ENCODE measurements around the gene VIPR1.

VIPR1 gene

DNA sequence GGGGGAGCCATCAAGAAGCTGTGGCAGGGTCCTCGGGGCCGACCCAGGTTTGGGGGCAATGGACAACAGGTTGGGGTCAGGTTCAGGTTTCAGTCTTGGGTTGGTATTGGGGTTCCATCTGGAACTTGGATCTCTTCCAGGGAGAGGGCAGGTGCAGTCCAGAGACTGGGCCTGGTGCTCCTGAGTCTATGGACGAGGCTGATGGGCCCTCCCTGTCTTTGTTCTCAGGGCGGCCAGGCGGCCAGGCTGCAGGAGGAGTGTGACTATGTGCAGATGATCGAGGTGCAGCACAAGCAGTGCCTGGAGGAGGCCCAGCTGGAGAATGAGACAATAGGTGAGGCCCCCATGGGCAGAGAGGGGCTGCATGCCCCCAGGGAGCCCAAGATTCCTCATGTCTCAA is 11.1 kb downstream of the VIPR1 start:
- Histone ChIP-seq H3K9me3 (ENCODE audit: control insufficient read depth, insufficient read depth, low read depth, low read length) (no peaks in the 10 kb centered on the region), H3K27ac (ENCODE audit: extremely low read depth, low read depth, low read length) (no peak overlapping the region), H3K36me3 (ENCODE audit: control insufficient read depth in 2 of 2, insufficient read depth in 1 of 2, low read length in 2 of 2) (no peaks in the 10 kb centered on the region), H3K4me3 (ENCODE audit: low read depth, low read length) (no peak overlapping the region), H3K4me1 (ENCODE audit: control insufficient read depth, insufficient read depth, low read length) (no peaks in the 10 kb centered on the region)
- no peak for TF ChIP-seq ZNF292 (tag by site-specific recombination; IDR thresholded peaks at IDR 0.05; ENCODE audit: borderline replicate concordance, low read depth)
- no peak for TF ChIP-seq WT1 (tag by site-specific recombination; IDR thresholded peaks at IDR 0.05)
- TF ChIP-seq, protein P1, sequence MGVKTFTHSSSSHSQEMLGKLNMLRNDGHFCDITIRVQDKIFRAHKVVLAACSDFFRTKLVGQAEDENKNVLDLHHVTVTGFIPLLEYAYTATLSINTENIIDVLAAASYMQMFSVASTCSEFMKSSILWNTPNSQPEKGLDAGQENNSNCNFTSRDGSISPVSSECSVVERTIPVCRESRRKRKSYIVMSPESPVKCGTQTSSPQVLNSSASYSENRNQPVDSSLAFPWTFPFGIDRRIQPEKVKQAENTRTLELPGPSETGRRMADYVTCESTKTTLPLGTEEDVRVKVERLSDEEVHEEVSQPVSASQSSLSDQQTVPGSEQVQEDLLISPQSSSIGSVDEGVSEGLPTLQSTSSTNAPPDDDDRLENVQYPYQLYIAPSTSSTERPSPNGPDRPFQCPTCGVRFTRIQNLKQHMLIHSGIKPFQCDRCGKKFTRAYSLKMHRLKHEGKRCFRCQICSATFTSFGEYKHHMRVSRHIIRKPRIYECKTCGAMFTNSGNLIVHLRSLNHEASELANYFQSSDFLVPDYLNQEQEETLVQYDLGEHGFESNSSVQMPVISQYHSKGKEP (tag by site-specific recombination; IDR thresholded peaks at IDR 0.05) = no peak
- TF ChIP-seq EGR2 (tag by site-specific recombination; IDR thresholded peaks at IDR 0.05; ENCODE audit: low read depth) = no peak
- TF ChIP-seq ZBTB7A (tag by site-specific recombination; IDR thresholded peaks at IDR 0.05; ENCODE audit: low read depth) = no peak
- no peak for TF ChIP-seq ZNF707 (tag by site-specific recombination; IDR thresholded peaks at IDR 0.05)
- no peak for TF ChIP-seq ZNF514 (tag by site-specific recombination; IDR thresholded peaks at IDR 0.05)
- no peak for TF ChIP-seq ZFHX2 (tag by site-specific recombination; conservative IDR thresholded peaks at IDR 0.05)
- TF ChIP-seq, protein P2, sequence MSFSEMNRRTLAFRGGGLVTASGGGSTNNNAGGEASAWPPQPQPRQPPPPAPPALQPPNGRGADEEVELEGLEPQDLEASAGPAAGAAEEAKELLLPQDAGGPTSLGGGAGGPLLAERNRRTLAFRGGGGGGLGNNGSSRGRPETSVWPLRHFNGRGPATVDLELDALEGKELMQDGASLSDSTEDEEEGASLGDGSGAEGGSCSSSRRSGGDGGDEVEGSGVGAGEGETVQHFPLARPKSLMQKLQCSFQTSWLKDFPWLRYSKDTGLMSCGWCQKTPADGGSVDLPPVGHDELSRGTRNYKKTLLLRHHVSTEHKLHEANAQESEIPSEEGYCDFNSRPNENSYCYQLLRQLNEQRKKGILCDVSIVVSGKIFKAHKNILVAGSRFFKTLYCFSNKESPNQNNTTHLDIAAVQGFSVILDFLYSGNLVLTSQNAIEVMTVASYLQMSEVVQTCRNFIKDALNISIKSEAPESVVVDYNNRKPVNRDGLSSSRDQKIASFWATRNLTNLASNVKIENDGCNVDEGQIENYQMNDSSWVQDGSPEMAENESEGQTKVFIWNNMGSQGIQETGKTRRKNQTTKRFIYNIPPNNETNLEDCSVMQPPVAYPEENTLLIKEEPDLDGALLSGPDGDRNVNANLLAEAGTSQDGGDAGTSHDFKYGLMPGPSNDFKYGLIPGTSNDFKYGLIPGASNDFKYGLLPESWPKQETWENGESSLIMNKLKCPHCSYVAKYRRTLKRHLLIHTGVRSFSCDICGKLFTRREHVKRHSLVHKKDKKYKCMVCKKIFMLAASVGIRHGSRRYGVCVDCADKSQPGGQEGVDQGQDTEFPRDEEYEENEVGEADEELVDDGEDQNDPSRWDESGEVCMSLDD (tag by site-specific recombination; IDR thresholded peaks at IDR 0.05) = no peak
- TF ChIP-seq ZNF660 (tag by site-specific recombination; IDR thresholded peaks at IDR 0.05) = no peak
- no peak for TF ChIP-seq ZNF239 (tag by site-specific recombination; IDR thresholded peaks at IDR 0.05)
- no peak for TF ChIP-seq ZNF354C (tag by site-specific recombination; IDR thresholded peaks at IDR 0.05; ENCODE audit: borderline replicate concordance, low read depth)
- TF ChIP-seq, protein P3, sequence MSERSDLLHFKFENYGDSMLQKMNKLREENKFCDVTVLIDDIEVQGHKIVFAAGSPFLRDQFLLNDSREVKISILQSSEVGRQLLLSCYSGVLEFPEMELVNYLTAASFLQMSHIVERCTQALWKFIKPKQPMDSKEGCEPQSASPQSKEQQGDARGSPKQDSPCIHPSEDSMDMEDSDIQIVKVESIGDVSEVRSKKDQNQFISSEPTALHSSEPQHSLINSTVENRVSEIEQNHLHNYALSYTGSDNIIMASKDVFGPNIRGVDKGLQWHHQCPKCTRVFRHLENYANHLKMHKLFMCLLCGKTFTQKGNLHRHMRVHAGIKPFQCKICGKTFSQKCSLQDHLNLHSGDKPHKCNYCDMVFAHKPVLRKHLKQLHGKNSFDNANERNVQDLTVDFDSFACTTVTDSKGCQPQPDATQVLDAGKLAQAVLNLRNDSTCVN (tag by site-specific recombination; optimal IDR thresholded peaks at IDR 0.05) = no peak
- no peak for TF ChIP-seq ZNF214 (tag by site-specific recombination; IDR thresholded peaks at IDR 0.05; ENCODE audit: borderline replicate concordance)
- ChIA-PET CTCF (no interaction called here), POLR2A (no interaction called here)

DNA sequence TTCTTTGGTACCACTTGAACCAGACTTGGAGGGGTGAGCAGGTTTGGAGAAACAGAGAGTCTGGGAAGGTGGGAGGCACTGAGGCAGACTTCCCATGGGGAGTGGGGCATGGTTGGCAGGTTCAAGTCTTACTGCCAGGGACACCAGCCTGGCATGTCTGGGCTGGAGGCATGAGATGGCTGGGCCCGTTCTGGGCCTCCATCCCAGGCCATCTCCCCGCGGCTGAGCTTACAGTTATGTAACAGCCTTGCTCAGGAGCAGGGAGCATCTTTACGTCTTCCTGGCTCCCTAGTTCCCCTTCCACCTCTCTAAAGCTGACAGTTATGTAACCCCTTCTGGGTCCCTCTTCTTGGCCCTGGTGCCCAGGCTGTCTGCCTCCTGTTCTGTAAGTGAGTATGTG is 12.4 kb downstream of the VIPR1 start:
- H3K4me3 ChIP-seq (ENCODE audit: low read depth, low read length) = no peak overlapping the region
- POLR2A ChIA-PET = no interaction called here
- H3K36me3 ChIP-seq (ENCODE audit: control insufficient read depth in 2 of 2, insufficient read depth in 1 of 2, low read length in 2 of 2) = no peaks in the 10 kb centered on the region
- TF ChIP-seq ZNF658 (tag by site-specific recombination; IDR thresholded peaks at IDR 0.05) = no peak
- TF ChIP-seq SP3 (tag by site-specific recombination; IDR thresholded peaks at IDR 0.05) = no peak
- no peak for TF ChIP-seq ZNF549 (tag by site-specific recombination; IDR thresholded peaks at IDR 0.05)
- no peak for TF ChIP-seq ZNF394 (tag by site-specific recombination; IDR thresholded peaks at IDR 0.05; ENCODE audit: borderline replicate concordance)
- no peak for TF ChIP-seq HOXC10 (CRISPR knock-in tag; IDR thresholded peaks at IDR 0.05)
- TF ChIP-seq ZNF837 (tag by site-specific recombination; IDR thresholded peaks at IDR 0.05) = no peak
- no peak for TF ChIP-seq GFI1B (tag by site-specific recombination; IDR thresholded peaks at IDR 0.05)
- no peak for TF ChIP-seq BCL11A (tag by site-specific recombination; IDR thresholded peaks at IDR 0.05; ENCODE audit: low read depth)
- TF ChIP-seq ZNF426 (tag by site-specific recombination; IDR thresholded peaks at IDR 0.05) = no peak
- TF ChIP-seq ZNF391 (tag by site-specific recombination; IDR thresholded peaks at IDR 0.05; ENCODE audit: borderline replicate concordance, low read depth) = no peak
- H3K9me3 ChIP-seq (ENCODE audit: control insufficient read depth, insufficient read depth, low read depth, low read length) = no peaks in the 10 kb centered on the region
- CTCF ChIA-PET = no interaction called here
- no peaks in the 10 kb centered on the region for H3K4me1 ChIP-seq (ENCODE audit: control insufficient read depth, insufficient read depth, low read length)
- H3K27ac ChIP-seq (ENCODE audit: extremely low read depth, low read depth, low read length) = no peak overlapping the region
